ENCODE results near the gene SLC25A26. TPM values are rescaled to one million over a fixed set of nuclear protein-coding genes. Genes with fewer than 3 reads are reported as not detected.

Gene SLC25A26
- total RNA-seq, 1 experiment from 2014 or later = 13.2 TPM

DNA sequence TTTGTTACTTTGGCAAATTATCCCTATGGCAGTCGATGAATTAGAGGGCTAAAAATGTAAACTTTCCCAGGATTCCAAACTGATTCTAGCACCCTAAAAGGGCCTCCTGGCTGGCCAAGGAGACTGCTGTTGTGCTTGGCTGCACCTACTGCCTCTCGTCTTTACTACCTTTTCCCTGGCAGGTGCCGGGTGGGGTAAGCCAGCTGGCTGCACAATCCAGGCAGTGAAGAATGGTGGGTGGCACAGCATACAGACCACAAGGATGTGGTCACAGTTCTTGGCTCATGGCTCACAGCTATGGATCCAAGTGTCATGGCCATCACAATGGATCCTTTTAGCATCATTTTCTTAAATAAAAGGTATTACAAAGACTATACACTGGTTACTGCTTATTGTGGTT, 20.7 kb upstream of the SLC25A26 start:
- TF ChIP-seq TCF7L2 (IDR thresholded peaks at IDR 0.05; ENCODE audit: low read depth, low read length) (no peak), CTCF (IDR thresholded peaks at IDR 0.05) (no peak), SIN3A (IDR thresholded peaks at IDR 0.05; ENCODE audit: borderline replicate concordance, insufficient read depth, low read depth, low read length) (no peak), POLR2AphosphoS5 (IDR thresholded peaks at IDR 0.05; ENCODE audit: low read depth, low read length) (no peak)
- TF ChIP-seq, protein P1, sequence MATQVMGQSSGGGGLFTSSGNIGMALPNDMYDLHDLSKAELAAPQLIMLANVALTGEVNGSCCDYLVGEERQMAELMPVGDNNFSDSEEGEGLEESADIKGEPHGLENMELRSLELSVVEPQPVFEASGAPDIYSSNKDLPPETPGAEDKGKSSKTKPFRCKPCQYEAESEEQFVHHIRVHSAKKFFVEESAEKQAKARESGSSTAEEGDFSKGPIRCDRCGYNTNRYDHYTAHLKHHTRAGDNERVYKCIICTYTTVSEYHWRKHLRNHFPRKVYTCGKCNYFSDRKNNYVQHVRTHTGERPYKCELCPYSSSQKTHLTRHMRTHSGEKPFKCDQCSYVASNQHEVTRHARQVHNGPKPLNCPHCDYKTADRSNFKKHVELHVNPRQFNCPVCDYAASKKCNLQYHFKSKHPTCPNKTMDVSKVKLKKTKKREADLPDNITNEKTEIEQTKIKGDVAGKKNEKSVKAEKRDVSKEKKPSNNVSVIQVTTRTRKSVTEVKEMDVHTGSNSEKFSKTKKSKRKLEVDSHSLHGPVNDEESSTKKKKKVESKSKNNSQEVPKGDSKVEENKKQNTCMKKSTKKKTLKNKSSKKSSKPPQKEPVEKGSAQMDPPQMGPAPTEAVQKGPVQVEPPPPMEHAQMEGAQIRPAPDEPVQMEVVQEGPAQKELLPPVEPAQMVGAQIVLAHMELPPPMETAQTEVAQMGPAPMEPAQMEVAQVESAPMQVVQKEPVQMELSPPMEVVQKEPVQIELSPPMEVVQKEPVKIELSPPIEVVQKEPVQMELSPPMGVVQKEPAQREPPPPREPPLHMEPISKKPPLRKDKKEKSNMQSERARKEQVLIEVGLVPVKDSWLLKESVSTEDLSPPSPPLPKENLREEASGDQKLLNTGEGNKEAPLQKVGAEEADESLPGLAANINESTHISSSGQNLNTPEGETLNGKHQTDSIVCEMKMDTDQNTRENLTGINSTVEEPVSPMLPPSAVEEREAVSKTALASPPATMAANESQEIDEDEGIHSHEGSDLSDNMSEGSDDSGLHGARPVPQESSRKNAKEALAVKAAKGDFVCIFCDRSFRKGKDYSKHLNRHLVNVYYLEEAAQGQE (IDR thresholded peaks at IDR 0.05; ENCODE audit: insufficient read depth in 1 of 2, low read depth in 2 of 2, low read length in 1 of 2) = no peak
- ATAC-seq (no peak), DNase-seq (ENCODE audit: low read depth, low spot score) (no peak)
- BruUV-seq (replicated peaks) = no TSS peak
- H3K27me3 ChIP-seq (ENCODE audit: control insufficient read depth, insufficient read depth, low read length) = peaks cover 8% of the 10 kb centered on the region
- no peaks in the 10 kb centered on the region for H3K4me1 ChIP-seq (ENCODE audit: control insufficient read depth, insufficient read depth, low read length)
- intact Hi-C loops (cut with micrococcal nuclease; ENCODE audit: unreplicated experiment) (no loop called here), in situ Hi-C loops (cut with HindIII; ENCODE audit: low pct_unique_long_range_greater_than_20kb, low sequenced_read_pairs) (no loop called here)
- ChIA-PET POLR2A (no interaction called here), CTCF (no interaction called here)
- H3K4me3 ChIP-seq (ENCODE audit: low read depth in 2 of 2, low read length in 2 of 2) = no peak overlapping the region
- no peak overlapping the region for H3K27ac ChIP-seq (ENCODE audit: low read length)
- H3K36me3 ChIP-seq (ENCODE audit: control insufficient read depth, insufficient read depth, low read length) = no peaks in the 10 kb centered on the region
- no peaks in the 10 kb centered on the region for H3K9me3 ChIP-seq (ENCODE audit: control insufficient read depth, insufficient read depth, low read depth, low read length)

DNA sequence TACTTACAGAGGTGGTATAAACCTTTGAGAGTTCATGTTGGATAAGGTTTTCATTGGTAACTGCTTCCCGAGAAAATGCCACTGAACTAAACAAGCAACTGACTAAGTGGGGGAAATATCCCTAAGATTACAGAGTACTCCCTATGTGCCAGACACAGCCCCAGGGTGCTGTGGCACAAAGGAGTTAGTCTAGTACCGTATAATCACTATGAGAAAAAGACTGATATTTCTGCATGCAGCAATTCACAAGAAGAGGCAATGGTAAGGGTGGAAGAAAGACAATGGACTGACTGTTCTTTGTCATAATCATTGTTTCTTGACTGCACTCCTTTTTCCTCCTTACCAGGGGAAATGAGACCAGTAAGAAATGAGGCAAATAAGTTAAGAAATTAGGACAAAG, 20.0 kb upstream of the SLC25A26 start:
- BruUV-seq (replicated peaks) = no TSS peak
- Histone ChIP-seq H3K36me3 (ENCODE audit: control insufficient read depth, insufficient read depth, low read length) (no peaks in the 10 kb centered on the region), H3K27me3 (ENCODE audit: control insufficient read depth, insufficient read depth, low read length) (peaks cover 6% of the 10 kb centered on the region), H3K9me3 (ENCODE audit: control insufficient read depth, insufficient read depth, low read depth, low read length) (no peaks in the 10 kb centered on the region), H3K4me3 (ENCODE audit: low read depth in 2 of 2, low read length in 2 of 2) (no peak overlapping the region), H3K4me1 (ENCODE audit: control insufficient read depth, insufficient read depth, low read length) (no peaks in the 10 kb centered on the region), H3K27ac (ENCODE audit: low read length) (no peak overlapping the region)
- CTCF ChIA-PET = no interaction called here
- in situ Hi-C loops (cut with HindIII; ENCODE audit: low pct_unique_long_range_greater_than_20kb, low sequenced_read_pairs) = no loop called here
- POLR2A ChIA-PET = no interaction called here
- DNase-seq (ENCODE audit: low read depth, low spot score) (no peak), ATAC-seq (no peak)
- TF ChIP-seq SIN3A (IDR thresholded peaks at IDR 0.05; ENCODE audit: borderline replicate concordance, insufficient read depth, low read depth, low read length) (no peak), TCF7L2 (IDR thresholded peaks at IDR 0.05; ENCODE audit: low read depth, low read length) (no peak), POLR2AphosphoS5 (IDR thresholded peaks at IDR 0.05; ENCODE audit: low read depth, low read length) (no peak), CTCF (IDR thresholded peaks at IDR 0.05) (no peak)
- TF ChIP-seq, protein P1 (IDR thresholded peaks at IDR 0.05; ENCODE audit: insufficient read depth in 1 of 2, low read depth in 2 of 2, low read length in 1 of 2) = no peak
- intact Hi-C loops (cut with micrococcal nuclease; ENCODE audit: unreplicated experiment) = no loop called here
